ENCODE data around the gene C20orf204. TPM values are rescaled to one million over a fixed set of nuclear protein-coding genes. Genes with fewer than 3 reads are reported as not detected.

Gene C20orf204
- total RNA-seq, 1 donor from 2014 or later, result 0.68 TPM

GRCh38 chr20:64069209-64069613 lies 33.2 kb downstream of the C20orf204 start:
- ATAC-seq (no peak), DNase-seq (ENCODE audit: low spot score) (no peak)

- ATAC-seq (no peak), DNase-seq (ENCODE audit: low spot score) (no peak)
Observed at GRCh38 chr20:64069614-64070243, 33.7 kb downstream of the C20orf204 start.

- ATAC-seq (no peak), DNase-seq (ENCODE audit: low spot score) (no peak)
Observed at GRCh38 chr20:64070244-64070993, 34.4 kb downstream of the C20orf204 start.

- no peak for DNase-seq (ENCODE audit: low spot score)
- ATAC-seq, result no peak
Observed at GRCh38 chr20:64071341-64072332, 35.7 kb downstream of the C20orf204 start.

GRCh38 chr20:64072498-64073063 lies 36.6 kb downstream of the C20orf204 start:
- no peak for ATAC-seq
- DNase-seq (ENCODE audit: low spot score), result no peak

GRCh38 chr20:64073476-64074183 lies 37.6 kb downstream of the C20orf204 start:
- ATAC-seq (no peak), DNase-seq (ENCODE audit: low spot score) (no peak)

- DNase-seq (ENCODE audit: low spot score) (no peak), ATAC-seq (no peak)
Observed at GRCh38 chr20:64074184-64074789, 38.3 kb downstream of the C20orf204 start.

GRCh38 chr20:64074963-64075362 lies 39.0 kb downstream of the C20orf204 start:
- DNase-seq (ENCODE audit: low spot score) (no peak), ATAC-seq (peak; percentile 5)

- no peak for ATAC-seq
- no peak for DNase-seq (ENCODE audit: low spot score)
Observed at GRCh38 chr20:64075556-64075955, 39.6 kb downstream of the C20orf204 start.

- ATAC-seq (no peak), DNase-seq (ENCODE audit: low spot score) (no peak)
Observed at GRCh38 chr20:64076061-64076997, 40.3 kb downstream of the C20orf204 start.

- ATAC-seq, result no peak
- DNase-seq (ENCODE audit: low spot score), result no peak
Observed at GRCh38 chr20:64077094-64077493, 41.1 kb downstream of the C20orf204 start.

GRCh38 chr20:64077541-64077875 lies 41.5 kb downstream of the C20orf204 start:
- ATAC-seq (no peak), DNase-seq (ENCODE audit: low spot score) (no peak)

GRCh38 chr20:64077876-64078551 lies 42.0 kb downstream of the C20orf204 start:
- no peak for DNase-seq (ENCODE audit: low spot score)

GRCh38 chr20:64078934-64079272 lies 42.9 kb downstream of the C20orf204 start:
- ATAC-seq, result no peak

More at GRCh38 chr20:64077876-64078551, 42.0 kb downstream of the C20orf204 start:
- ATAC-seq, result no peak

GRCh38 chr20:64079273-64080012 lies 43.5 kb downstream of the C20orf204 start, which contains the start of gene RGS19:
Gene RGS19 (minus strand): TSS chr20:64079518. CDS start chr20:64076886, 2,632 bp downstream.
- DNase-seq (ENCODE audit: low spot score) (peak; percentile 72), ATAC-seq (peak; percentile 66)

More at GRCh38 chr20:64078934-64079272, 42.9 kb downstream of the C20orf204 start:
- DNase-seq (ENCODE audit: low spot score), result no peak

- DNase-seq (ENCODE audit: low spot score) (no peak), ATAC-seq (no peak)
Observed at GRCh38 chr20:64080013-64080812, 44.2 kb downstream of the C20orf204 start, which contains the start of gene OPRL1. Gene OPRL1 (plus strand): TSS chr20:64080082. CDS start chr20:64092721, 12,639 bp downstream.

All from left lobe of liver (tissue), 2 donors.